Lower leg skin (tissue), 3 donors: Measurements from ENCODE around the gene SNAP23.

Experiments used
- CTCF ChIP-seq, 3 donors: fragments of 450-650 bp; IDR thresholded peaks; one replicate each; pipeline ENCODE4 v1.5.1; 2016; ENCODE audit warnings: antibody characterized with exemption in 3 of 3, mild to moderate bottlenecking in 3 of 3, moderate library complexity in 2 of 3
- POLR2A ChIP-seq, 2 donors: fragments of 450-650 bp; IDR thresholded peaks; one replicate each; pipeline ENCODE4 v1.6.1; 2016 to 2017; ENCODE audit warnings: antibody characterized with exemption in 2 of 2, mild to moderate bottlenecking in 1 of 2, moderate library complexity in 1 of 2

DNA sequence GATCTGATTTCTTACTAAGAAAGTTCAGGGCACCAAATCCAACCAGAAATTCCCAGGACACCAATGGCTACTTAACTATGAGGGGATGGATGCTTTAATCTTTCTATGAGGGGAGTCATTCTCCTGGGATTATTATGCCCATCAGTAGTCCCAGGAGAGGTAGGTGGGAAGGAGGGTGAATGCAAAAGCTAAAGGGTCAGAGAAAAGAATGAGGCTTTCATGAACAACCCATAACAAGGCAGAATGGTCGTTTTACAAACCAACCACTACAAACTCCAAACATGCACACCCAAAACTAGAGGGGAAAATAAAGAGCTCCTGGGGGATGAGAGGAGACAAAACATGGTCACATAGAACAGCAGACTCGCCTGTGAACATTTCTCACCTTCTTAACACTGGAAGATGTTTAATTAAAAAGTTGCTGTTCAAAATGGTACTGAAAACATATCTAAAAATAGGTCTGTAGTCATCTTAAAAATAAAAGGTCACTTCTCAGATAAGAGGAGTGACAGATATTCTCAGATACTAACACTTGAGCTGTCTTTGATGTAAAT lies 83.6 kb downstream of the SNAP23 start:
- TF ChIP-seq CTCF (IDR thresholded peaks at IDR 0.05), result no peak
- no peak for TF ChIP-seq POLR2A (IDR thresholded peaks at IDR 0.05)
